HepG2 (cell line): ENCODE results near the gene NDUFB10. TPM values are rescaled to one million over a fixed set of nuclear protein-coding genes. Genes with fewer than 3 reads are reported as not detected.

ENCODE experiments used
- ATAC-seq: fragments of 200-7000 bp; cut with Tn5 transposase; 3 replicates; pipeline ENCODE4 v1.9.1; 2020; ENCODE audit warnings: mild to moderate bottlenecking, moderate library complexity
- BruUV-seq: library from RNA; stranded (reverse); fragments of 400-500 nt; replicated peaks from 2 replicates; lab custom pipeline; 2021; lab: Mats Ljungman, UMichigan
- CTCF ChIA-PET: fragments of 300-600 bp; formaldehyde crosslinking; extraction: SDS; loops from one replicate; lab custom pipeline; 2021; ENCODE audit warnings: low total read pairs, inconsistent platforms, low intra/inter-chr PET ratio; lab: Yijun Ruan, JAX
- POLR2A ChIA-PET: fragments of 350-600 bp; sonication (Branson Sonifier 250); formaldehyde crosslinking; loops from one replicate; lab custom pipeline; 2020; ENCODE audit warnings: antibody characterized with exemption, inconsistent platforms; lab: Yijun Ruan, JAX
- DNase-seq: peaks from one replicate; pipeline ENCODE4 v3.0.0-alpha.2; 2015; ENCODE audit warnings: low spot score
- FAIRE-seq: peaks from 3 replicates; lab custom pipeline; 2011; peaks lifted over from hg19 to GRCh38; lab: Jason Lieb, UNC
- H2AFZ ChIP-seq: one replicate; pipeline ENCODE4 v1.6.1; 2011; ENCODE audit warnings: low read length, inconsistent platforms
- H3K27ac ChIP-seq: fragments of 300-600 bp; 3 replicates; pipeline ENCODE4 v1.8.0; 2011; ENCODE audit warnings: mixed run types, mild to moderate bottlenecking, mixed read lengths, low read length, inconsistent platforms; ENCODE audit not compliant: insufficient read depth; ENCODE audit errors: extremely low read length
- H3K27me3 ChIP-seq, 2 experiments: fragments of 200-600 bp in 1 of 2; 2 replicates in 1 of 2; 3 replicates in 1 of 2; pipeline versions ENCODE4 v1.6.0 to v1.8.0; 2011; ENCODE audit warnings: low read length in 2 of 2, mild to moderate bottlenecking in 2 of 2, moderate library complexity in 2 of 2, inconsistent platforms in 1 of 2; ENCODE audit not compliant: insufficient read depth in 2 of 2, control insufficient read depth in 1 of 2
- H3K36me3 ChIP-seq, 2 experiments: fragments of 200-600 bp in 1 of 2; replicated peaks in 1 of 2; 2 replicates in 1 of 2; 3 replicates in 1 of 2; pipeline versions ENCODE4 v1.5.1 to v1.8.0; 2011; ENCODE audit warnings: low read length in 2 of 2, inconsistent platforms in 1 of 2; ENCODE audit not compliant: insufficient read depth in 2 of 2, control insufficient read depth in 1 of 2
- H3K4me1 ChIP-seq: 2 replicates; pipeline ENCODE4 v1.5.1; 2012; ENCODE audit warnings: low read length, inconsistent platforms; ENCODE audit not compliant: insufficient read depth
- H3K4me2 ChIP-seq: 2 replicates; pipeline ENCODE4 v1.6.0; 2011; ENCODE audit warnings: low read depth, low read length, inconsistent platforms
- H3K4me3 ChIP-seq, 3 experiments: fragments of 200-600 bp in 1 of 3; sonication (generic), shearing (Covaris generic) in 1 of 3; replicated peaks in 1 of 3; 2 replicates each; pipeline ENCODE4 v1.5.1; 2011 to 2016; ENCODE audit warnings: low read length in 3 of 3, inconsistent platforms in 2 of 3, low read depth in 2 of 3, mild to moderate bottlenecking in 2 of 3, control low read depth in 1 of 3, mixed read lengths in 1 of 3; ENCODE audit not compliant: insufficient read depth in 1 of 3
- H3K79me2 ChIP-seq: one replicate; pipeline ENCODE4 v1.6.1; 2011; ENCODE audit warnings: low read length, inconsistent platforms; ENCODE audit not compliant: insufficient read depth
- H3K9ac ChIP-seq: 2 replicates; pipeline ENCODE4 v1.6.0; 2011; ENCODE audit warnings: mild to moderate bottlenecking, low read depth, low read length, inconsistent platforms; ENCODE audit not compliant: insufficient read depth
- H3K9me3 ChIP-seq: 2 replicates; pipeline ENCODE4 v1.5.1; 2012; ENCODE audit warnings: mild to moderate bottlenecking, low read length
- H4K20me1 ChIP-seq: 2 replicates; pipeline ENCODE4 v1.6.0; 2011; ENCODE audit warnings: inconsistent platforms, mild to moderate bottlenecking, low read length, moderate library complexity; ENCODE audit not compliant: insufficient read depth
- PAF1 ChIP-seq: IDR thresholded peaks from 2 replicates; pipeline ENCODE4 v1.6.1; 2016; ENCODE audit warnings: missing genetic modification reagents, missing compliant biosample characterization
- RBFOX2 ChIP-seq: fragments of 200-400 bp; formaldehyde crosslinking; IDR thresholded peaks from 2 replicates; pipeline ENCODE4 v1.6.1; 2017; ENCODE audit warnings: low read depth, mild to moderate bottlenecking, low read length
- REST ChIP-seq, 2 experiments: IDR thresholded peaks; 2 replicates each; pipeline ENCODE4 v1.6.1; 2011 to 2012; ENCODE audit warnings: low read length in 2 of 2, borderline replicate concordance in 1 of 2, low read depth in 1 of 2, mild to moderate bottlenecking in 1 of 2, moderate library complexity in 1 of 2
- SSRP1 ChIP-seq: IDR thresholded peaks from 2 replicates; pipeline ENCODE4 v1.6.1; 2016; ENCODE audit warnings: control low read depth
- TARDBP ChIP-seq: sonication (generic); formaldehyde crosslinking; IDR thresholded peaks from 2 replicates; pipeline ENCODE4 v1.8.0; 2022; ENCODE audit warnings: mild to moderate bottlenecking, missing genetic modification reagents
- TP53 ChIP-seq: sonication (generic); formaldehyde crosslinking; conservative IDR thresholded peaks from 2 replicates; pipeline ENCODE4 v1.4.0; 2020; ENCODE audit warnings: missing genetic modification reagents
- ZBTB26 ChIP-seq: IDR thresholded peaks from 2 replicates; pipeline ENCODE4 v1.6.1; 2016; ENCODE audit warnings: missing compliant biosample characterization, missing genetic modification reagents, borderline replicate concordance
- ZEB1 ChIP-seq: IDR thresholded peaks from 2 replicates; pipeline ENCODE4 v1.6.1; 2012; ENCODE audit warnings: mild to moderate bottlenecking, low read depth, inconsistent platforms; ENCODE audit not compliant: insufficient replicate concordance
- ZNF10 ChIP-seq: sonication (generic); formaldehyde crosslinking; IDR thresholded peaks from 2 replicates; pipeline ENCODE4 v1.4.0; 2020; ENCODE audit warnings: mild to moderate bottlenecking, low read depth, missing genetic modification reagents, borderline replicate concordance
- ZNF138 ChIP-seq: sonication (generic); formaldehyde crosslinking; IDR thresholded peaks from 2 replicates; pipeline ENCODE4 v1.5.0; 2020; ENCODE audit warnings: mild to moderate bottlenecking, low read depth, missing genetic modification reagents
- ZNF660 ChIP-seq: sonication (generic); formaldehyde crosslinking; IDR thresholded peaks from 2 replicates; pipeline ENCODE4 v1.5.1; 2020; ENCODE audit warnings: mild to moderate bottlenecking, low read depth, missing genetic modification reagents, borderline replicate concordance
- ZNF780A ChIP-seq: sonication (generic); formaldehyde crosslinking; IDR thresholded peaks from 2 replicates; pipeline ENCODE4 v1.8.0; 2022; ENCODE audit warnings: mild to moderate bottlenecking, missing genetic modification reagents, moderate library complexity
- ZZZ3 ChIP-seq: sonication (generic); formaldehyde crosslinking; IDR thresholded peaks from 2 replicates; pipeline ENCODE4 v1.4.0; 2020; ENCODE audit warnings: missing genetic modification reagents, mild to moderate bottlenecking, borderline replicate concordance
- WGBS: methylation state at CpG from one replicate; pipeline ENCODE4 v1.1.6; 2017; ENCODE audit warnings: low lambda C conversion rate; 5-methylcytosine and 5-hydroxymethylcytosine counted together
- in situ Hi-C: cut with HindIII; loops from 2 replicates; pipeline ENCODE4 v1.10.0; 2017; ENCODE audit warnings: low pct_unique_long_range_greater_than_20kb; ENCODE audit not compliant: extremely low pct_ligation_motif_present
- intact Hi-C: fragments of 100-400 bp; cut with micrococcal nuclease; formaldehyde crosslinking; loops from one replicate; pipeline ENCODE4 v1.10.0; 2022; ENCODE audit not compliant: unreplicated experiment
- polyA plus RNA-seq, 8 experiments: library from polyadenylated mRNA; depleted of rRNA in 3 of 8; stranded (reverse) in 7 of 8; unstranded in 1 of 8; fragments of >200 nt; fragmentation: Illumina TruSeq in 4 of 8; extraction: Trizol in 4 of 8; gene quantifications; 2 replicates each; pipeline versions ENCODE4 v1.2.1 to v1.2.3, GENCODE V29; 2011 to 2016; ENCODE audit warnings: low read depth in 4 of 8, missing spikeins in 1 of 8, mixed read lengths in 1 of 8; ENCODE audit not compliant: insufficient read depth in 1 of 8
- total RNA-seq, 5 experiments: library from RNA; depleted of rRNA; stranded (reverse); fragments of >200 nt; fragmentation: Illumina TruSeq; extraction: Trizol; gene quantifications; 2 replicates each; pipeline ENCODE4 v1.2.3, GENCODE V29; 2016; ENCODE audit warnings: low read depth in 1 of 5
- TF ChIP-seq, protein P1 (sequence below): sonication (generic); formaldehyde crosslinking; IDR thresholded peaks from 2 replicates; pipeline ENCODE4 v1.9.0; 2022; ENCODE audit warnings: low read depth, missing genetic modification reagents
- TF ChIP-seq, protein P2 (sequence below): sonication (generic); formaldehyde crosslinking; IDR thresholded peaks from 2 replicates; pipeline ENCODE4 v1.4.0; 2020; ENCODE audit warnings: missing genetic modification reagents

The NDUFB10 gene
- total and polyA plus RNA-seq, 2 of the 13 experiments (the other 11 are each of a cell fraction or from before 2014, with no cell fraction given) = 68.6 to 157 TPM

- ChIA-PET POLR2A (interaction anchor here (0.7 to 7.4 kb wide), 8 partner anchors 9 to 194 kb away, joined by 3 to 139 read pairs (median 5); partner anchors contain the start of genes GFER, MSRB1, TBL3 and TRAF7), CTCF (no interaction called here)
- Histone ChIP-seq H2AFZ (no peak overlapping the region), H3K36me3 (peaks cover 3 to 19% of the 10 kb centered on the region in 2 experiments; a peak in 3 of 5 replicates), H3K9ac (no peak overlapping the region), H4K20me1 (peaks cover 34% of the 10 kb centered on the region), H3K79me2 (peaks cover 43% of the 10 kb centered on the region), H3K4me2 (peak overlapping the region; percentile 36; the same call in 1 of the 2 replicates), H3K9me3 (no peaks in the 10 kb centered on the region), H3K4me1 (peaks cover 51% of the 10 kb centered on the region), H3K27me3 (no peaks in the 10 kb centered on the region; a peak in 1 of 5 replicates), H3K4me3 (no peak overlapping the region), H3K27ac (peak overlapping the region; percentile 34)
- intact Hi-C loops (no loop called here), in situ Hi-C loops (no loop called here)
- ATAC-seq (peak; percentile 0; the same call in 2 of the 3 replicates), FAIRE-seq (no peak), DNase-seq (peak; percentile 49)
- BruUV-seq = no TSS peak
- WGBS = 62% methylated on average over 6 of the region's 6 CpGs
- TF ChIP-seq RBFOX2 (0 out of 2 replicates have a peak, but pooled peaks have one; percentile 16), ZZZ3 (CRISPR knock-in tag) (no peak), ZBTB26 (CRISPR knock-in tag) (0 out of 2 replicates have a peak, but pooled peaks have one; percentile 6), ZNF138 (CRISPR knock-in tag) (no peak), ZNF10 (CRISPR knock-in tag) (no peak), SSRP1 (CRISPR knock-in tag) (0 out of 2 replicates have a peak, but pooled peaks have one; percentile 16), ZEB1 (no peak), PAF1 (CRISPR knock-in tag) (no peak), ZNF660 (CRISPR knock-in tag) (no peak), REST (IDR thresholded peaks at IDR 0.05; ENCODE audit: borderline replicate concordance in 1 of 2, low read depth in 1 of 2, low read length in 2 of 2) (no peak), TARDBP (CRISPR knock-in tag) (no peak), TP53 (CRISPR knock-in tag) (no peak), ZNF780A (CRISPR knock-in tag) (0 out of 2 replicates have a peak, but pooled peaks have one; percentile 12)
- TF ChIP-seq, protein P1, sequence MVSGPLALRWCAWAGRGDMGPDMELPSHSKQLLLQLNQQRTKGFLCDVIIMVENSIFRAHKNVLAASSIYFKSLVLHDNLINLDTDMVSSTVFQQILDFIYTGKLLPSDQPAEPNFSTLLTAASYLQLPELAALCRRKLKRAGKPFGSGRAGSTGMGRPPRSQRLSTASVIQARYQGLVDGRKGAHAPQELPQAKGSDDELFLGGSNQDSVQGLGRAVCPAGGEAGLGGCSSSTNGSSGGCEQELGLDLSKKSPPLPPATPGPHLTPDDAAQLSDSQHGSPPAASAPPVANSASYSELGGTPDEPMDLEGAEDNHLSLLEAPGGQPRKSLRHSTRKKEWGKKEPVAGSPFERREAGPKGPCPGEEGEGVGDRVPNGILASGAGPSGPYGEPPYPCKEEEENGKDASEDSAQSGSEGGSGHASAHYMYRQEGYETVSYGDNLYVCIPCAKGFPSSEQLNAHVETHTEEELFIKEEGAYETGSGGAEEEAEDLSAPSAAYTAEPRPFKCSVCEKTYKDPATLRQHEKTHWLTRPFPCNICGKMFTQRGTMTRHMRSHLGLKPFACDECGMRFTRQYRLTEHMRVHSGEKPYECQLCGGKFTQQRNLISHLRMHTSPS (CRISPR knock-in tag) = no peak
- TF ChIP-seq, protein P2, sequence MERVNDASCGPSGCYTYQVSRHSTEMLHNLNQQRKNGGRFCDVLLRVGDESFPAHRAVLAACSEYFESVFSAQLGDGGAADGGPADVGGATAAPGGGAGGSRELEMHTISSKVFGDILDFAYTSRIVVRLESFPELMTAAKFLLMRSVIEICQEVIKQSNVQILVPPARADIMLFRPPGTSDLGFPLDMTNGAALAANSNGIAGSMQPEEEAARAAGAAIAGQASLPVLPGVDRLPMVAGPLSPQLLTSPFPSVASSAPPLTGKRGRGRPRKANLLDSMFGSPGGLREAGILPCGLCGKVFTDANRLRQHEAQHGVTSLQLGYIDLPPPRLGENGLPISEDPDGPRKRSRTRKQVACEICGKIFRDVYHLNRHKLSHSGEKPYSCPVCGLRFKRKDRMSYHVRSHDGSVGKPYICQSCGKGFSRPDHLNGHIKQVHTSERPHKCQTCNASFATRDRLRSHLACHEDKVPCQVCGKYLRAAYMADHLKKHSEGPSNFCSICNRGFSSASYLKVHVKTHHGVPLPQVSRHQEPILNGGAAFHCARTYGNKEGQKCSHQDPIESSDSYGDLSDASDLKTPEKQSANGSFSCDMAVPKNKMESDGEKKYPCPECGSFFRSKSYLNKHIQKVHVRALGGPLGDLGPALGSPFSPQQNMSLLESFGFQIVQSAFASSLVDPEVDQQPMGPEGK (CRISPR knock-in tag) = peak; percentile 86
Observed at GRCh38 chr16:1961651-1962067, 2.3 kb downstream of the NDUFB10 start.
